DOHH2 (cell line): ENCODE results near the gene COTL1.

Experiments used
- H3F3A ChIP-seq: fragments of 200-600 bp; sonication (generic), shearing (Covaris generic); 2 replicates; pipeline ENCODE4 v1.6.0; 2016; ENCODE audit warnings: antibody characterized with exemption, mild to moderate bottlenecking; ENCODE audit not compliant: control insufficient read depth, insufficient read depth
- H3K27ac ChIP-seq: fragments of 200-600 bp; sonication (generic); 2 replicates; pipeline ENCODE4 v1.5.1; 2014; ENCODE audit warnings: low read depth, mild to moderate bottlenecking, low read length, moderate library complexity
- H3K27me3 ChIP-seq: fragments of 200-600 bp; sonication (generic); 2 replicates; pipeline ENCODE4 v1.6.1; 2014; ENCODE audit warnings: mild to moderate bottlenecking, low read length, mixed read lengths; ENCODE audit not compliant: control insufficient read depth
- H3K36me3 ChIP-seq: fragments of 200-600 bp; sonication (generic); 2 replicates; pipeline ENCODE4 v1.6.1; 2014; ENCODE audit warnings: mild to moderate bottlenecking, low read length, moderate library complexity, mixed read lengths; ENCODE audit not compliant: control insufficient read depth
- H3K4me1 ChIP-seq: fragments of 200-600 bp; sonication (generic); 2 replicates; pipeline ENCODE4 v1.6.1; 2014; ENCODE audit warnings: mild to moderate bottlenecking, low read length, mixed read lengths; ENCODE audit not compliant: control insufficient read depth
- H3K4me2 ChIP-seq: fragments of 200-600 bp; sonication (generic); 2 replicates; pipeline ENCODE4 v1.6.0; 2014; ENCODE audit warnings: mild to moderate bottlenecking, low read length, moderate library complexity
- H3K4me3 ChIP-seq: fragments of 200-600 bp; sonication (generic); 2 replicates; pipeline ENCODE4 v1.5.1; 2014; ENCODE audit warnings: mild to moderate bottlenecking, low read length, mixed read lengths
- H3K79me2 ChIP-seq: fragments of 200-600 bp; sonication (generic); 2 replicates; pipeline ENCODE4 v1.6.1; 2014; ENCODE audit warnings: mild to moderate bottlenecking, low read length, mixed read lengths; ENCODE audit not compliant: control insufficient read depth
- H3K9me2 ChIP-seq: fragments of 200-600 bp; sonication (generic); replicated peaks from 2 replicates; pipeline ENCODE4 v1.6.1; 2014; ENCODE audit warnings: mild to moderate bottlenecking, low read length, mixed read lengths; ENCODE audit not compliant: control insufficient read depth
- H3K9me3 ChIP-seq: fragments of 200-600 bp; sonication (generic); 2 replicates; pipeline ENCODE4 v1.6.1; 2014; ENCODE audit warnings: antibody characterized with exemption, low read length, mixed read lengths; ENCODE audit not compliant: control insufficient read depth, insufficient read depth
- H4K20me1 ChIP-seq: fragments of 200-600 bp; sonication (generic); 2 replicates; pipeline ENCODE4 v1.6.0; 2014; ENCODE audit warnings: low read depth, mild to moderate bottlenecking, antibody characterized with exemption, low read length, moderate library complexity; ENCODE audit not compliant: control insufficient read depth, insufficient read depth
- EZH2phosphoT487 ChIP-seq: fragments of 200-600 bp; sonication (generic); IDR thresholded peaks from 2 replicates; pipeline ENCODE4 v1.6.1; 2017; ENCODE audit warnings: borderline replicate concordance, mild to moderate bottlenecking, antibody characterized with exemption, low read length, moderate library complexity, mixed read lengths
- TF ChIP-seq, protein P1 (sequence below): fragments of 200-600 bp; sonication (generic); IDR thresholded peaks from one replicate; pipeline ENCODE4 v1.5.1; 2014; ENCODE audit warnings: antibody characterized with exemption, mild to moderate bottlenecking, low read depth, low read length; ENCODE audit not compliant: poor library complexity, severe bottlenecking

The COTL1 gene

GRCh38 chr16:84643674-84644073 is 25.8 kb upstream of the COTL1 start:
- Histone ChIP-seq H4K20me1 (no peaks in the 10 kb centered on the region), H3K36me3 (no peaks in the 10 kb centered on the region), H3K9me2 (no peaks in the 10 kb centered on the region), H3K4me3 (peak overlapping the region; percentile 26), H3K9me3 (no peaks in the 10 kb centered on the region), H3K79me2 (no peaks in the 10 kb centered on the region), H3K4me2 (peak overlapping the region; percentile 54), H3K27me3 (peaks cover 6% of the 10 kb centered on the region), H3K27ac (no peak overlapping the region), H3F3A (peaks cover 7% of the 10 kb centered on the region), H3K4me1 (peaks cover 62% of the 10 kb centered on the region)
- TF ChIP-seq, protein P1, sequence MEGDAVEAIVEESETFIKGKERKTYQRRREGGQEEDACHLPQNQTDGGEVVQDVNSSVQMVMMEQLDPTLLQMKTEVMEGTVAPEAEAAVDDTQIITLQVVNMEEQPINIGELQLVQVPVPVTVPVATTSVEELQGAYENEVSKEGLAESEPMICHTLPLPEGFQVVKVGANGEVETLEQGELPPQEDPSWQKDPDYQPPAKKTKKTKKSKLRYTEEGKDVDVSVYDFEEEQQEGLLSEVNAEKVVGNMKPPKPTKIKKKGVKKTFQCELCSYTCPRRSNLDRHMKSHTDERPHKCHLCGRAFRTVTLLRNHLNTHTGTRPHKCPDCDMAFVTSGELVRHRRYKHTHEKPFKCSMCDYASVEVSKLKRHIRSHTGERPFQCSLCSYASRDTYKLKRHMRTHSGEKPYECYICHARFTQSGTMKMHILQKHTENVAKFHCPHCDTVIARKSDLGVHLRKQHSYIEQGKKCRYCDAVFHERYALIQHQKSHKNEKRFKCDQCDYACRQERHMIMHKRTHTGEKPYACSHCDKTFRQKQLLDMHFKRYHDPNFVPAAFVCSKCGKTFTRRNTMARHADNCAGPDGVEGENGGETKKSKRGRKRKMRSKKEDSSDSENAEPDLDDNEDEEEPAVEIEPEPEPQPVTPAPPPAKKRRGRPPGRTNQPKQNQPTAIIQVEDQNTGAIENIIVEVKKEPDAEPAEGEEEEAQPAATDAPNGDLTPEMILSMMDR = no peak

GRCh38 chr16:84643180-84643583 is 25.3 kb upstream of the COTL1 start:
- Histone ChIP-seq H3K27ac (no peak overlapping the region), H3K9me2 (no peaks in the 10 kb centered on the region), H3K4me1 (peaks cover 62% of the 10 kb centered on the region), H4K20me1 (no peaks in the 10 kb centered on the region), H3K79me2 (no peaks in the 10 kb centered on the region), H3K4me3 (no peak overlapping the region), H3F3A (peaks cover 7% of the 10 kb centered on the region), H3K9me3 (no peaks in the 10 kb centered on the region), H3K4me2 (peak overlapping the region; percentile 54), H3K27me3 (peaks cover 6% of the 10 kb centered on the region), H3K36me3 (no peaks in the 10 kb centered on the region)
- TF ChIP-seq, protein P1 = no peak
- TF ChIP-seq EZH2phosphoT487 = no peak

DNA sequence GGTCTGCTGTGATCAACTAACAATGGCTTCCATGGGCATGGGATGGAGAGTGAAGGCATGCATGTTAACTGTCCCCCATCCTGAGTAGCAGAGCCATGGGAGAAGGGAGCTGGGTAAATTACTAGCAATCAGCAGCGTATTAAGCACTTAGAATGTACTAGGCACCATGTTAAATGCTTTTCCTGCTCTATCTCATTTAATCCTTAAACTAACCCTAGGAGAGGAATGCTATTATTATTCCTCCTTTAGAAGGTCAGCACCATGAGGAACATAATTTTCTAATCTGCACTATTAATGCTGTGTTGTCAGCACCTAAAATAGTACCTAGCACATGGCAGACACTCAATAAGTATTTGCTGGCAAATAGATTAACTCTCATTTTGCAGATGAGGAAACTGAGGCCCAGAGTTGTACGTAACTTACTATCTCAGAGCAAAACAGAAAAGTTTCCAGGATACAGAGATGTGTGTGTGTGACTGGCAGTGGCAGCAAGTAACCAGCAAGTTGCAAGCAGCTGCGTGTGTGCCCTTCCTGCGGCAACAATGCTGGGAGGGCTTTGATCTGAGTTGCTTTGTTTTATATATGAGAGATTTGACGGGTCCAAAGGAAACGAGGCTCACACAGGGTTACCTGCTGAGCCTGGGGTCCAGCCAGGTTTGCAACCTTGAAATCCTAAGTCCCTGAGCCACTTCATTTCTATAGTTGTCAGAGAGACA is 23.9 kb upstream of the COTL1 start:
- H3F3A ChIP-seq = peaks cover 7% of the 10 kb centered on the region
- peak overlapping the region; percentile 78 for H3K4me2 ChIP-seq
- no peaks in the 10 kb centered on the region for H4K20me1 ChIP-seq
- no peaks in the 10 kb centered on the region for H3K79me2 ChIP-seq
- H3K4me1 ChIP-seq = peaks cover 66% of the 10 kb centered on the region
- peak overlapping the region; percentile 39 for H3K4me3 ChIP-seq
- H3K27ac ChIP-seq = no peak overlapping the region
- H3K27me3 ChIP-seq = no peaks in the 10 kb centered on the region
- no peaks in the 10 kb centered on the region for H3K9me2 ChIP-seq
- no peaks in the 10 kb centered on the region for H3K9me3 ChIP-seq
- H3K36me3 ChIP-seq = no peaks in the 10 kb centered on the region
- TF ChIP-seq, protein P1 = no peak
- no peak for TF ChIP-seq EZH2phosphoT487
